ENCODE results near the gene BRMS1. TPM values are rescaled to one million over a fixed set of nuclear protein-coding genes. Genes with fewer than 3 reads are reported as not detected.
"Not testable (repeated sequence)": the region's sequence is repeated elsewhere in the genome, so short reads cannot be mapped to it uniquely, and the experiment has no call there.

The BRMS1 gene
- total RNA-seq, 2 experiments from 2014 or later, result 47.4 to 48.0 TPM

- H3K27ac Mint-ChIP-seq, result no peak overlapping the region
- H3K4me3 Mint-ChIP-seq, result no peak overlapping the region
- no peaks in the 10 kb centered on the region for H3K27me3 Mint-ChIP-seq
- peaks cover 12% of the 10 kb centered on the region for H3K36me3 Mint-ChIP-seq (ENCODE audit: low read depth)
- DNase-seq, result no peak
- H3K4me1 Mint-ChIP-seq, result peaks cover 71% of the 10 kb centered on the region
- POLR2A ChIA-PET, result no interaction called here
- CTCF ChIA-PET, result interaction anchor here (0.9 kb wide), 1 partner anchor 10 kb away, joined by 3 read pairs; no protein-coding TSS in a partner anchor
- peaks cover 6% of the 10 kb centered on the region for H3K9me3 Mint-ChIP-seq
Measured at GRCh38 chr11:66322732-66323427, 22.0 kb downstream of the BRMS1 start.

GRCh38 chr11:66321606-66322005, 23.3 kb downstream of the BRMS1 start:
- no peak overlapping the region for H3K27ac Mint-ChIP-seq
- H3K9me3 Mint-ChIP-seq, result peaks cover 6% of the 10 kb centered on the region
- peaks cover 71% of the 10 kb centered on the region for H3K4me1 Mint-ChIP-seq
- ChIA-PET POLR2A (no interaction called here), CTCF (interaction anchor here (0.8 to 1.2 kb wide), 2 partner anchors 10 to 14 kb away, joined by 3 read pairs; partner anchors contain the start of gene RIN1)
- no peaks in the 10 kb centered on the region for H3K27me3 Mint-ChIP-seq
- no peak for DNase-seq
- H3K4me3 Mint-ChIP-seq, result no peak overlapping the region
- peaks cover 12% of the 10 kb centered on the region for H3K36me3 Mint-ChIP-seq (ENCODE audit: low read depth)

DNA sequence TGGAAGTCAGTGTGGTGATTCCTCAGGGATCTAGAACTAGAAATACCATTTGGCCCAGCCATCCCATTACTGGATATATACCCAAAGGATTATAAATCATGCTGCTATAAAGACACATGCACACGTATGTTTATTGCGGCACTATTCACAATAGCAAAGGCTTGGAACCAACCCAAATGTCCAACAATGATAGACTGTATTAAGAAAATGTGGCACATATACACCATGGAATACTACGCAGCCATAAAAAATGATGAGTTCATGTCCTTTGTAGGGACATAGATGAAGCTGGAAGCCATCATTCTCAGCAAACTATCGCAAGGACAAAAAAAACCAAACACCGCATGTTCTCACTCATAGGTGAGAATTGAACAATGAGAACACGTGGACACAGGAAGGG, 24.2 kb downstream of the BRMS1 start:
- H3K4me1 Mint-ChIP-seq, result peaks cover 69% of the 10 kb centered on the region
- CTCF ChIA-PET, result not testable (repeated sequence)

GRCh38 chr11:66320289-66320688, 24.6 kb downstream of the BRMS1 start:
- CTCF ChIA-PET, H3K9me3 Mint-ChIP-seq, H3K4me3 Mint-ChIP-seq, DNase-seq, H3K27me3 Mint-ChIP-seq, POLR2A ChIA-PET: not testable (repeated sequence)
- Mint-ChIP-seq H3K4me1 (peaks cover 69% of the 10 kb centered on the region), H3K36me3 (ENCODE audit: low read depth) (peaks cover 12% of the 10 kb centered on the region), H3K27ac (peak overlapping the region; percentile 41)

More for the DNA sequence above, 24.2 kb downstream of the BRMS1 start:
- H3K27me3 Mint-ChIP-seq, H3K9me3 Mint-ChIP-seq, H3K4me3 Mint-ChIP-seq, DNase-seq, POLR2A ChIA-PET: not testable (repeated sequence)
- peaks cover 12% of the 10 kb centered on the region for H3K36me3 Mint-ChIP-seq (ENCODE audit: low read depth)
- H3K27ac Mint-ChIP-seq, result peak overlapping the region; percentile 66

DNA sequence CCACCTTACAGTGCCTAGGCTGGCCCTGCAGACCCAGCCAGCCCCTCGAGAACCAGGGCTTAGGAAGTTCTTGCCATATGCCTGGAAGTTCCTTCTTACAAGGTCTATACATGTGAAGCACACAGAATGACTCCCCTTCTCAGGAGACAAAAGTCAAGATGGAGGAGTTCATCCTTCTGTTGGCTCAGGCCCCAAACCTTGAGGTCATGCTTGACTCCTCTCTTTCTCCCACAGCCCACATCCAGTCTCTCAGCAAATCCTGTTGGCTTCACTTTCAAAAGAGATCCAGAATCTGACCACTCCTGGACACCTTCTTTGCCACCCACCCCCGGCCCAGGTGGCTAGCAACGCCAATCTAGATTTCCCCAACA, 26.3 kb downstream of the BRMS1 start:
- H3K27ac Mint-ChIP-seq, result peak overlapping the region; percentile 97
- H3K4me1 Mint-ChIP-seq, result peaks cover 68% of the 10 kb centered on the region
- H3K27me3 Mint-ChIP-seq, result no peaks in the 10 kb centered on the region
- H3K36me3 Mint-ChIP-seq (ENCODE audit: low read depth), result peaks cover 12% of the 10 kb centered on the region
- ChIA-PET POLR2A (no interaction called here), CTCF (interaction anchor here (3.8 kb wide), 1 partner anchor 11 kb away, joined by 17 read pairs; no protein-coding TSS in a partner anchor)
- H3K4me3 Mint-ChIP-seq, result no peak overlapping the region
- peaks cover 6% of the 10 kb centered on the region for H3K9me3 Mint-ChIP-seq
- DNase-seq, result no peak

DNA sequence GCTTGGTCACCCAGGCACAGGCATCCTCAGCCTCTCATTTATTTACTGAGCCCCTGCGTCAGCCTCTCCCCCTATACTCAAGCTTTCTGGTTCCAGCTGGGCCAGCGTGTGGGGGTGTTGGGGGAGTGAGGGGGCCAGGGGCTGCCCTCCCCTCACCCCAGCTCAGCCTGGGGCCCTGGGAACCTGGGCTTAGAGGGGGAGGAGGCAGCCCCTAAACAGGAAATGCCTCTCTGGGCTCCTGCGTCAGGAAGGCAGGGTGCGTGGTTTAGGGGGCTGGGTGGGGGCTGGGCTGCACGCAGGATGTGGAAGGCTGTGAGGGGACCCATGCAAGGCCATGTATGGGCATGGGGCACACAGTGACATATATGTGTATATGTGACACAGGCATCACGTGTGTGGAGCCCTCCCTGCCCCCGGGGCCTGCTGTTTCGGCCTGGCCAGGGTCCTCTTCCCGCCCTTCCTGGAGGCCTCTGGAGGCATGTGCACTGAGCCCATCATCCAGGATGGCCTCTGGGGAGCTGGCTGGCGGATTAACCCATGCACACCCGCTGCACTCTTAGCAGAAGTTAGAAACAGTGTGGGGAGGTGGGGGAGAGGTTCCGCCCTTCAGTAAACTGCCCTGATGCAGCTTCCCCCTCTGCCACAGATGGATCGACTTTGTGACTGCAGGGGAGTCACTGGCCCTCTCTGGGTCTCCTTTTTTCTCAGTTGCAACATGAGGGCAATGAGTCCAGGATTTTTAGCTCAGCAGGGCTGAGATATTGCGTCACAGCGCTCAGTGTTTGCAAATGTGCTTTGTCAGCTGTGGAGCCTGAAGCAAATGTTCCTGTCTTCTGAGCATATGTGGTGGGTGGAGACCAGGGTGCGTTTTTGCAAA, 26.9 kb downstream of the BRMS1 start:
- no peaks in the 10 kb centered on the region for H3K27me3 Mint-ChIP-seq
- peak overlapping the region; percentile 42 for H3K4me3 Mint-ChIP-seq
- ChIA-PET POLR2A (no interaction called here), CTCF (interaction anchor here (0.6 to 3.8 kb wide), 6 partner anchors 12 to 1002 kb away, joined by 3 to 17 read pairs (median 3); partner anchors contain the start of gene YIF1A)
- H3K36me3 Mint-ChIP-seq (ENCODE audit: low read depth), result peaks cover 12% of the 10 kb centered on the region
- H3K27ac Mint-ChIP-seq, result peak overlapping the region; percentile 97
- peaks cover 6% of the 10 kb centered on the region for H3K9me3 Mint-ChIP-seq
- DNase-seq, result peak; percentile 70
- H3K4me1 Mint-ChIP-seq, result peaks cover 72% of the 10 kb centered on the region

GRCh38 chr11:66317322-66317722, 27.6 kb downstream of the BRMS1 start:
- ChIA-PET POLR2A (no interaction called here), CTCF (interaction anchor here (0.6 to 3.8 kb wide), 6 partner anchors 12 to 1001 kb away, joined by 3 to 17 read pairs (median 3); partner anchors contain the start of gene YIF1A)
- H3K27ac Mint-ChIP-seq, result peak overlapping the region; percentile 97
- H3K36me3 Mint-ChIP-seq (ENCODE audit: low read depth), result peaks cover 12% of the 10 kb centered on the region
- H3K9me3 Mint-ChIP-seq, result peaks cover 6% of the 10 kb centered on the region
- peaks cover 69% of the 10 kb centered on the region for H3K4me1 Mint-ChIP-seq
- H3K4me3 Mint-ChIP-seq, result peak overlapping the region; percentile 42
- peak; percentile 44 for DNase-seq
- H3K27me3 Mint-ChIP-seq, result no peaks in the 10 kb centered on the region

DNA sequence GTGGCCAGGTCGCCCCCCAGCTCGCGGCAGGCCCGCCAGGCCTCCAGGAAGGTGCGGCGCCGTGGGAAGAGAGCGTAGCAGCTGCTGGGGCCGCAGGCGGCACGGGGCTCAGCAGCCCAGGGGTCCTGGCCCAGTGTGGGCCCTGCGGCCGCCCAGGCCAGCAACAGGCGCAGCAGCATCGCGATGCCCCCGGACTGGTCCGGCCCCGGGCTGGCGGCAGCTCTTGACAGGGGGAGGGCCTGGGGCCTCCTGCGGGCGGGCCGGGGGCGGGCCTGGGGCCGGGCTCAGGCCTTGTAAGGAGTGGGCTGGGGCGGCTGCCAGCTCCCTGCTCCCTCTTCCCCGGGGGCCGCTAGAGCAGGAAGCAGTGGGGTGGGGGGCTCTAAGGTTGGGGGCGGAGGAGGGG, 28.1 kb downstream of the BRMS1 start, which contains the start of gene CD248:
Gene CD248 (minus strand): TSS at position 196 of the 403 bp plus-strand sequence. CDS start 17 bp downstream, at position 179.
- H3K4me1 Mint-ChIP-seq, result peaks cover 68% of the 10 kb centered on the region
- H3K36me3 Mint-ChIP-seq (ENCODE audit: low read depth), result peaks cover 12% of the 10 kb centered on the region
- no peaks in the 10 kb centered on the region for H3K27me3 Mint-ChIP-seq
- H3K4me3 Mint-ChIP-seq, result peak within 1 kb of the TSS; percentile 42
- peaks cover 6% of the 10 kb centered on the region for H3K9me3 Mint-ChIP-seq
- DNase-seq, result no peak
- ChIA-PET POLR2A (no interaction called here), CTCF (interaction anchor here (1.0 to 3.8 kb wide), 5 partner anchors 13 to 94 kb away, joined by 3 to 17 read pairs (median 3); partner anchors contain the start of gene YIF1A)
- peak within 1 kb of the TSS; percentile 97 for H3K27ac Mint-ChIP-seq

DNA sequence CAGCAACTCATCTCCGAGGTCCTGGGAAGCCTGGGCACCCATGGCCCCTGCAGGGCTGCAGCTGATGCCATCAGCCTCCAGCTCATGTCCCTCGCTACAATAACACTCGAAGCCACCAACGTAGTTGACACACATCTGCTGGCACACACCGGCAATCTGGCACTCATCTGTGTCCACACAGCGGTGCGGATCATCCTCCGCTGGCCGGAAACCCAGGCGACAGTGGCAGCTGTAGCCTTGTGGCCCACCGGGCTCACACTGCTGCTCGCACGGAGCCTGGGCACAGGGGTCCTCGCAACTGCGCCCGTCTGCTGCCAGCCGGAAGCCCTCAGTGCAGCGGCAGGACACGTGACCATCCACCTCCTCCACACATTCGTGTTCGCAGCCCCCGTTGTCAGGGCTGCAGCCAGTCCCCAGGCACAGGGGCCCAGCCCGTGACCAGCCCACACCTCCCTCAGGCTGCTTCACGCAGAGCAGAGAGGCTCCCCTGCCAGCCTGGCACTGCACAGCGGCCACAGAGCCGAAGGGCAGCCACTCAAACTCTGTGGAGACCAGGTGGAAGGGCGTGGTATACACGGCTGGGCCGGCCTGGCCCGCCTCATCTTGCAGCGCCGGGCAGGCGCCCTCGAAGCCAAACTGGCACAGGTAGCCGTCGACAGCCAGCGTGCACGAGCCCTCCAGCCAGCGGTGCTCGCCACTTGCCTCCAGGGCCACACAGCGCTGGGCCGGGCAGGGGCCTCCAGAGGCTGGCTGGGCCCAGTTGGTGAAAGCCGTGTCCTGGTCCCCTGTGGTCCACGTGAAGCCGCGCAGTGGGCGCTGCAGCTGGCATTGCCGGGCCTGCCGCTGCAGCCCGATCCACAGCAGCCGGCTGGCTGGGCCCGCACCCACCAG, 28.7 kb downstream of the BRMS1 start:
- H3K27me3 Mint-ChIP-seq, result no peaks in the 10 kb centered on the region
- peaks cover 6% of the 10 kb centered on the region for H3K9me3 Mint-ChIP-seq
- H3K36me3 Mint-ChIP-seq (ENCODE audit: low read depth), result peaks cover 12% of the 10 kb centered on the region
- ChIA-PET POLR2A (no interaction called here), CTCF (interaction anchor here (0.9 to 3.8 kb wide), 5 partner anchors 11 to 93 kb away, joined by 3 to 17 read pairs (median 3); partner anchors contain the start of gene RIN1)
- DNase-seq, result no peak
- H3K4me1 Mint-ChIP-seq, result peaks cover 70% of the 10 kb centered on the region
- peak overlapping the region; percentile 40 for H3K4me3 Mint-ChIP-seq
- H3K27ac Mint-ChIP-seq, result peak overlapping the region; percentile 41

DNA sequence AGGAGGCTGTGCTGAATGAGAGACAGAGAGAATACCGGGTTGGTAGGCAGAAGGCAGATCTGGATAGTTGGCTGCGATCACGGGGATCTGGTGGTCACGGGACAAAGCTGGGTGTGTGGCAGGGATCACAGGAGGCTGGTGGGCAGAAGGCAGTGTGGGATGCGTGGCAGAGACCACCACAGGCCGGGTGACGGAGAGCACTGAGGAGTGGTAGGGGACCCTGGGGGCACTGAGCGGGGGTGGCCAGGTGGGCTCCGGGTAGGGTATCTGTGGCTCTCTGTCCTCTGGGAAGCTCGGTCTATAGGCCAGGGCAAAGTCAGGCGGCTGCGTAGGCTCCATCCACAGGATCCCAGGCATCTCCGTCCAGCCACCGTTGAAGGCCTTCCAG, 29.4 kb downstream of the BRMS1 start:
- CTCF ChIA-PET, result interaction anchor here (0.9 to 3.8 kb wide), 4 partner anchors 10 to 73 kb away, joined by 3 to 17 read pairs (median 4); partner anchors contain the start of gene RIN1
- Mint-ChIP-seq H3K27ac (peak overlapping the region; percentile 82), H3K27me3 (no peaks in the 10 kb centered on the region), H3K4me3 (peak overlapping the region; percentile 40), H3K4me1 (peaks cover 68% of the 10 kb centered on the region), H3K36me3 (ENCODE audit: low read depth) (peaks cover 10% of the 10 kb centered on the region), H3K9me3 (peaks cover 6% of the 10 kb centered on the region)
- POLR2A ChIA-PET, result no interaction called here
- no peak for DNase-seq

GRCh38 chr11:66314561-66315497, 30.1 kb downstream of the BRMS1 start:
- POLR2A ChIA-PET, result no interaction called here
- Mint-ChIP-seq H3K4me1 (peaks cover 63% of the 10 kb centered on the region), H3K4me3 (peak overlapping the region; percentile 53), H3K27ac (peak overlapping the region; percentile 82), H3K27me3 (no peaks in the 10 kb centered on the region), H3K9me3 (peaks cover under 1% of the 10 kb centered on the region), H3K36me3 (ENCODE audit: low read depth) (peaks cover 4% of the 10 kb centered on the region)
- CTCF ChIA-PET, result interaction anchor here (0.9 to 1.4 kb wide), 4 partner anchors 10 to 74 kb away, joined by 3 to 5 read pairs (median 3); partner anchors contain the start of gene RIN1
- no peak for DNase-seq
